A549 (cell line): ENCODE results near the gene ADSS1. TPM values are rescaled to one million over a fixed set of nuclear protein-coding genes. Genes with fewer than 3 reads are reported as not detected.

Source experiments
- ATAC-seq, 2 experiments: fragments of 200-7000 bp in 1 of 2; fragments of >200 bp in 1 of 2; cut with Nextera tagmentation in 1 of 2; cut with Tn5 transposase in 1 of 2; 3 replicates each; pipeline versions ENCODE4 v1.8.0 to v1.9.1; 2018 to 2020; ENCODE audit warnings: mild to moderate bottlenecking in 1 of 2, moderate library complexity in 1 of 2
- CTCF ChIA-PET: fragments of 300-600 bp; sonication (Branson Sonifier 250); formaldehyde crosslinking; extraction: SDS; loops from one replicate; lab custom pipeline; 2021; ENCODE audit warnings: antibody characterized with exemption, inconsistent platforms; lab: Yijun Ruan, JAX
- POLR2A ChIA-PET: fragments of 350-600 bp; formaldehyde crosslinking; extraction: SDS; loops from one replicate; lab custom pipeline; 2021; ENCODE audit warnings: antibody characterized with exemption, inconsistent platforms; lab: Yijun Ruan, JAX
- DNase-seq, 2 experiments: peaks; one replicate each; pipeline versions ENCODE4 v3.0.0 to v3.0.0-alpha.2; 2011 to 2016; ENCODE audit warnings: low read depth in 1 of 2, low spot score in 1 of 2
- FAIRE-seq: peaks from 2 replicates; lab custom pipeline; 2011; peaks lifted over from hg19 to GRCh38; lab: Jason Lieb, UNC
- H3K27ac ChIP-seq, 2 experiments: fragments of >200 bp; sonication (Bioruptor Twin); formaldehyde crosslinking; 3 replicates each; pipeline ENCODE4 v1.5.1; 2016 to 2017
- H3K4me1 ChIP-seq: fragments of >200 bp; sonication (Bioruptor Twin); formaldehyde crosslinking; 3 replicates; pipeline ENCODE4 v1.6.1; 2016
- H3K4me2 ChIP-seq: fragments of >200 bp; sonication (Bioruptor Twin); formaldehyde crosslinking; 3 replicates; pipeline ENCODE4 v1.6.1; 2016
- H3K4me3 ChIP-seq: fragments of >200 bp; sonication (Bioruptor Twin); formaldehyde crosslinking; 3 replicates; pipeline ENCODE4 v1.5.1; 2016
- H3K9me3 ChIP-seq: fragments of >200 bp; sonication (Bioruptor Twin); formaldehyde crosslinking; 3 replicates; pipeline ENCODE4 v1.6.1; 2016
- BHLHE40 ChIP-seq: IDR thresholded peaks from 2 replicates; pipeline ENCODE4 v1.6.1; 2012; ENCODE audit warnings: low read depth, low read length, inconsistent platforms
- CBX2 ChIP-seq: fragments of 200-600 bp; sonication (generic); IDR thresholded peaks from 2 replicates; pipeline ENCODE4 v1.6.1; 2016; ENCODE audit warnings: low read depth, mild to moderate bottlenecking, borderline replicate concordance
- CBX8 ChIP-seq: fragments of 200-600 bp; sonication (generic); IDR thresholded peaks from 2 replicates; pipeline ENCODE4 v1.6.1; 2016
- CEBPB ChIP-seq, 2 experiments: fragments of >200 bp in 1 of 2; sonication (Bioruptor Twin) in 1 of 2; formaldehyde crosslinking in 1 of 2; IDR thresholded peaks; 2 replicates each; pipeline ENCODE4 v1.6.1; 2012 to 2016
- CHD2 ChIP-seq: fragments of 150-350 bp; IDR thresholded peaks from 2 replicates; pipeline ENCODE4 v1.6.1; 2014; ENCODE audit warnings: low read length; ENCODE audit not compliant: partially characterized antibody
- FOSB ChIP-seq: fragments of 250-450 bp; sonication (Bioruptor Pico); IDR thresholded peaks from 2 replicates; pipeline ENCODE4 v1.5.0; 2020; ENCODE audit warnings: mild to moderate bottlenecking, moderate library complexity
- FOXS1 ChIP-seq: fragments of 250-450 bp; sonication (Bioruptor Pico); IDR thresholded peaks from 2 replicates; pipeline ENCODE4 v1.5.0; 2020; ENCODE audit warnings: mild to moderate bottlenecking, moderate library complexity
- JUNB ChIP-seq: fragments of >200 bp; sonication (Bioruptor Twin); formaldehyde crosslinking; IDR thresholded peaks from 2 replicates; pipeline ENCODE4 v1.6.1; 2016
- KDM1A ChIP-seq: fragments of 200-600 bp; sonication (generic); IDR thresholded peaks from 2 replicates; pipeline ENCODE4 v1.6.1; 2016; ENCODE audit warnings: low read depth, mild to moderate bottlenecking
- KDM5A ChIP-seq: fragments of 200-600 bp; sonication (generic); IDR thresholded peaks from 2 replicates; pipeline ENCODE4 v1.6.1; 2016; ENCODE audit warnings: antibody characterized with exemption, mild to moderate bottlenecking
- MAZ ChIP-seq: fragments of 150-350 bp; IDR thresholded peaks from 2 replicates; pipeline ENCODE4 v1.6.1; 2014; ENCODE audit warnings: antibody characterized with exemption, low read depth, low read length, borderline replicate concordance
- MYC ChIP-seq: IDR thresholded peaks from 2 replicates; pipeline ENCODE4 v1.6.1; 2012; ENCODE audit warnings: mild to moderate bottlenecking, inconsistent platforms, low read length, improper control_type of control experiment, borderline replicate concordance
- NPAS2 ChIP-seq: fragments of 250-450 bp; sonication (Bioruptor Pico); IDR thresholded peaks from 2 replicates; pipeline ENCODE4 v1.8.0; 2022; ENCODE audit warnings: mild to moderate bottlenecking, moderate library complexity, borderline replicate concordance
- NR3C1 ChIP-seq: fragments of >200 bp; sonication (Bioruptor Twin); formaldehyde crosslinking; IDR thresholded peaks from 3 replicates; pipeline ENCODE4 v1.6.1; 2017
- POLR2A ChIP-seq: IDR thresholded peaks from 2 replicates; pipeline ENCODE4 v1.6.1; 2012; ENCODE audit warnings: mild to moderate bottlenecking, low read length
- POLR2AphosphoS2 ChIP-seq: conservative IDR thresholded peaks from 2 replicates; pipeline ENCODE4 v1.6.1; 2012; ENCODE audit warnings: low read length, improper control_type of control experiment, inconsistent platforms
- RARB ChIP-seq: fragments of 250-450 bp; sonication (Bioruptor Pico); IDR thresholded peaks from 2 replicates; pipeline ENCODE4 v1.8.0; 2021; ENCODE audit warnings: mild to moderate bottlenecking, moderate library complexity
- RCOR1 ChIP-seq: fragments of 150-350 bp; IDR thresholded peaks from 2 replicates; pipeline ENCODE4 v1.6.1; 2014; ENCODE audit warnings: antibody characterized with exemption, low read length, low read depth
- RNF2 ChIP-seq: fragments of 200-600 bp; sonication (generic); IDR thresholded peaks from 2 replicates; pipeline ENCODE4 v1.6.1; 2016; ENCODE audit warnings: low read depth, mild to moderate bottlenecking, antibody characterized with exemption, moderate library complexity, borderline replicate concordance
- TFCP2L1 ChIP-seq: fragments of 250-450 bp; sonication (Bioruptor Pico); IDR thresholded peaks from 2 replicates; pipeline ENCODE4 v1.5.0; 2021; ENCODE audit warnings: mild to moderate bottlenecking
- ZFP36 ChIP-seq: fragments of 450-650 bp; IDR thresholded peaks from 2 replicates; pipeline ENCODE4 v1.6.1; 2014; ENCODE audit warnings: borderline replicate concordance; ENCODE audit not compliant: partially characterized antibody
- WGBS: methylation state at CpG from one replicate; pipeline ENCODE4 v1.1.6; 2017; ENCODE audit errors: missing lambda C conversion rate; 5-methylcytosine and 5-hydroxymethylcytosine counted together
- polyA plus RNA-seq, 4 experiments: library from polyadenylated mRNA; depleted of rRNA in 3 of 4; stranded (reverse); fragments of >200 nt; fragmentation: RNase III in 1 of 4; extraction: RNeasy Plus Mini Kit Qiagen cat#74134 plus additional on column Dnase treatment in 1 of 4; gene quantifications; 2 replicates in 3 of 4; 3 replicates in 1 of 4; pipeline ENCODE4 v1.2.3, GENCODE V29; 2011 to 2017
- TF ChIP-seq, protein P1 (sequence below): fragments of 200-600 bp; sonication (generic); IDR thresholded peaks from 2 replicates; pipeline ENCODE4 v1.6.1; 2016; ENCODE audit warnings: antibody characterized with exemption, mild to moderate bottlenecking, moderate library complexity
- TF ChIP-seq, protein P2 (sequence below): fragments of >200 bp; sonication (Bioruptor Twin); formaldehyde crosslinking; IDR thresholded peaks from 2 replicates; pipeline ENCODE4 v1.6.1; 2016
- TF ChIP-seq, protein P3 (sequence below): fragments of 250-450 bp; sonication (Bioruptor Pico); IDR thresholded peaks from 2 replicates; pipeline ENCODE4 v1.5.0; 2021; ENCODE audit warnings: mild to moderate bottlenecking, moderate library complexity, borderline replicate concordance
- TF ChIP-seq, protein P4 (sequence below): IDR thresholded peaks from 2 replicates; pipeline ENCODE4 v1.6.1; 2012; ENCODE audit warnings: low read depth, borderline replicate concordance

ADSS1 gene
- polyA plus RNA-seq, 2 of the 4 experiments (the other 2 are of a cell fraction) = 6.2 to 10.1 TPM

DNA sequence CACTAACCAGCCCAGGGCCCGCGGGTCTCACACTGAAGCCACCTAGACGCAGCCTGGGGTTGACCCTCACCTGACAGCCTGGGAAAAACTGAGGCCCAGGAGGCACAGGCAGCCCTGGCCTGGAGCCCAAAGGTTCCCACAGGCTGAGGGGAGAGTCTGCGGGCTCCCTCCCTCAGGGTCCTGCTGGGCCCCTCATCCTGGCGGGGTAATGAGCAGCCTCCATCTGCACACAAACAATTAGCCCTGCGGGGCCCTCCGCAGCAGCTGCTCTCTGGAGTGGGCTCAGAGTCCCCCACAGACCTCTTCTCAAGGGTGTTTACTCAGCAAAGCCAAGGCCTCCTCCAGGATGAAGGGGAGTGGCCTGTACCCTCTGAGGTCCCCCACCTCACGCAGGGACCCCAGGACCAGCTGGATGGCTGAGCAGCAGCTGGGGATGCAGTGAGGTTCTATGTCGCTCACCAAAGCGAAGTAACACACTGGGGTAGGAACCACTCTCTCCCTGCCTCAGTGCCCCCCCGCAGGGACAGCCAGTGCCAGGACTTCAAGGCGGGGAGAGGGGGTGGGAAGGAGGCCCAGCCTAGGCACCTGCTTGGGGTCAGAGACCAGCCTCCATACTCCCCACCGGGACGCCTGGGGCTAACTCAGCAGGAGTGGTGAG lies 64.3 kb downstream of the ADSS1 start:
- WGBS = 95% methylated on average over 10 of the region's 14 CpGs
- FAIRE-seq (no peak), DNase-seq (no peak)
- POLR2A ChIA-PET = no interaction called here
- CTCF ChIA-PET = interaction anchor here (1.3 to 6.1 kb wide), 3 partner anchors 12 to 38 kb away, joined by 4 to 48 read pairs (median 9); no protein-coding TSS in a partner anchor
- TF ChIP-seq RCOR1 (no peak), BHLHE40 (no peak), FOXS1 (CRISPR knock-in tag) (no peak), MAZ (no peak), CEBPB (IDR thresholded peaks at IDR 0.05) (no peak), RARB (CRISPR knock-in tag) (no peak), POLR2AphosphoS2 (no peak), CBX2 (no peak), RNF2 (no peak), POLR2A (no peak), MYC (no peak), NR3C1 (no peak), ZFP36 (no peak), TFCP2L1 (CRISPR knock-in tag) (no peak)
- TF ChIP-seq, protein P1, sequence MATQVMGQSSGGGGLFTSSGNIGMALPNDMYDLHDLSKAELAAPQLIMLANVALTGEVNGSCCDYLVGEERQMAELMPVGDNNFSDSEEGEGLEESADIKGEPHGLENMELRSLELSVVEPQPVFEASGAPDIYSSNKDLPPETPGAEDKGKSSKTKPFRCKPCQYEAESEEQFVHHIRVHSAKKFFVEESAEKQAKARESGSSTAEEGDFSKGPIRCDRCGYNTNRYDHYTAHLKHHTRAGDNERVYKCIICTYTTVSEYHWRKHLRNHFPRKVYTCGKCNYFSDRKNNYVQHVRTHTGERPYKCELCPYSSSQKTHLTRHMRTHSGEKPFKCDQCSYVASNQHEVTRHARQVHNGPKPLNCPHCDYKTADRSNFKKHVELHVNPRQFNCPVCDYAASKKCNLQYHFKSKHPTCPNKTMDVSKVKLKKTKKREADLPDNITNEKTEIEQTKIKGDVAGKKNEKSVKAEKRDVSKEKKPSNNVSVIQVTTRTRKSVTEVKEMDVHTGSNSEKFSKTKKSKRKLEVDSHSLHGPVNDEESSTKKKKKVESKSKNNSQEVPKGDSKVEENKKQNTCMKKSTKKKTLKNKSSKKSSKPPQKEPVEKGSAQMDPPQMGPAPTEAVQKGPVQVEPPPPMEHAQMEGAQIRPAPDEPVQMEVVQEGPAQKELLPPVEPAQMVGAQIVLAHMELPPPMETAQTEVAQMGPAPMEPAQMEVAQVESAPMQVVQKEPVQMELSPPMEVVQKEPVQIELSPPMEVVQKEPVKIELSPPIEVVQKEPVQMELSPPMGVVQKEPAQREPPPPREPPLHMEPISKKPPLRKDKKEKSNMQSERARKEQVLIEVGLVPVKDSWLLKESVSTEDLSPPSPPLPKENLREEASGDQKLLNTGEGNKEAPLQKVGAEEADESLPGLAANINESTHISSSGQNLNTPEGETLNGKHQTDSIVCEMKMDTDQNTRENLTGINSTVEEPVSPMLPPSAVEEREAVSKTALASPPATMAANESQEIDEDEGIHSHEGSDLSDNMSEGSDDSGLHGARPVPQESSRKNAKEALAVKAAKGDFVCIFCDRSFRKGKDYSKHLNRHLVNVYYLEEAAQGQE = no peak
- TF ChIP-seq, protein P2, sequence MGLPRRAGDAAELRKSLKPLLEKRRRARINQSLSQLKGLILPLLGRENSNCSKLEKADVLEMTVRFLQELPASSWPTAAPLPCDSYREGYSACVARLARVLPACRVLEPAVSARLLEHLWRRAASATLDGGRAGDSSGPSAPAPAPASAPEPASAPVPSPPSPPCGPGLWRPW = no peak
- TF ChIP-seq, protein P3, sequence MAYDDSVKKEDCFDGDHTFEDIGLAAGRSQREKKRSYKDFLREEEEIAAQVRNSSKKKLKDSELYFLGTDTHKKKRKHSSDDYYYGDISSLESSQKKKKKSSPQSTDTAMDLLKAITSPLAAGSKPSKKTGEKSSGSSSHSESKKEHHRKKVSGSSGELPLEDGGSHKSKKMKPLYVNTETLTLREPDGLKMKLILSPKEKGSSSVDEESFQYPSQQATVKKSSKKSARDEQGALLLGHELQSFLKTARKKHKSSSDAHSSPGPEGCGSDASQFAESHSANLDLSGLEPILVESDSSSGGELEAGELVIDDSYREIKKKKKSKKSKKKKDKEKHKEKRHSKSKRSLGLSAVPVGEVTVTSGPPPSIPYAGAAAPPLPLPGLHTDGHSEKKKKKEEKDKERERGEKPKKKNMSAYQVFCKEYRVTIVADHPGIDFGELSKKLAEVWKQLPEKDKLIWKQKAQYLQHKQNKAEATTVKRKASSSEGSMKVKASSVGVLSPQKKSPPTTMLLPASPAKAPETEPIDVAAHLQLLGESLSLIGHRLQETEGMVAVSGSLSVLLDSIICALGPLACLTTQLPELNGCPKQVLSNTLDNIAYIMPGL (CRISPR knock-in tag) = no peak
- TF ChIP-seq, protein P4, sequence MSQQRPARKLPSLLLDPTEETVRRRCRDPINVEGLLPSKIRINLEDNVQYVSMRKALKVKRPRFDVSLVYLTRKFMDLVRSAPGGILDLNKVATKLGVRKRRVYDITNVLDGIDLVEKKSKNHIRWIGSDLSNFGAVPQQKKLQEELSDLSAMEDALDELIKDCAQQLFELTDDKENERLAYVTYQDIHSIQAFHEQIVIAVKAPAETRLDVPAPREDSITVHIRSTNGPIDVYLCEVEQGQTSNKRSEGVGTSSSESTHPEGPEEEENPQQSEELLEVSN = no peak
- TF ChIP-seq, all 56 proteins: peak for 0
- Histone ChIP-seq H3K27ac (no peak overlapping the region), H3K9me3 (no peaks in the 10 kb centered on the region), H3K4me1 (peaks cover 24% of the 10 kb centered on the region; the same call in 2 of the 3 replicates), H3K4me2 (no peak overlapping the region), H3K4me3 (no peak overlapping the region)
- ATAC-seq = no peak

DNA sequence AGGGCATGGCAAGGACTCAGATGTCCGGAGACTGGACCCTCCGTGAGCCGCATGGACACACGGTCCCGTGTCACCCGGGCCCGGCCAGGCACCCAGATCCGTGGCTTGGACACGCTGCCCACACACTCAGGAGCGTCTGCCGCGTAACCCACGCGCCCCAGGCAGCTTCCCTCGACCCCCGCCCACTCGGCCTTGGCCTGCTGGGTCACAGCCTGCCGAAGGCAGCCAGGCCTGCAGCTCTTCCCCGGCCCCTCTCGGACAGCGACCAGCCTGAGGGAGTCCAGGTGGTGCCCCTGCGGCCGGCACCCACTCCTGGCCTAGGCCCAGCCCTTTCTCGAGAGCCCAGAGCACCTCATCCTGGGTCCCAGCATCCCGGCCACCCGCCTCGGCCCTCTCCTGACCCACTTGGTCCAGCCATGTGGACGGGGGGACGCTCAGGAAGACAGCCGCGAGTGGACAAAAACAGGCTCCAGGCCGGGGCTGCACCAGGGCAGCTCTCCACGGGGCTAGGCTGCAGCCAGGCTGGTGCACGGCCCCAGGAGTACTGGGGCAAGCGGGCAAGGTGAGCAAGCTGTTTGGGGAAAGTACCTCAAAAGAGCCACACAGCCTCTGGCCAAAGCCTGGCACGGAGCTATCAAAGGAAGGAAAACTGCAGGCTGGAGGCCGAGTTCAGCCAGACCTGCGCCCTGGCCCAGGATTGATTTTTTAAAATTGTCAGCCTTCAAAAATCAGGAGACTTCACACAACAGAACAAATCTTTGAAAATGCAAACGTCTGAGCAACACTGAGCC lies 65.0 kb downstream of the ADSS1 start:
- no peak for FAIRE-seq
- WGBS = 94% methylated on average over 30 of the region's 39 CpGs
- POLR2A ChIA-PET = no interaction called here
- CTCF ChIA-PET = interaction anchor here (0.7 to 6.1 kb wide), 8 partner anchors 12 to 37 kb away, joined by 3 to 48 read pairs (median 4); no protein-coding TSS in a partner anchor
- ATAC-seq = no peak
- no peak overlapping the region for H3K4me3 ChIP-seq
- no peak for TF ChIP-seq KDM1A
- TF ChIP-seq RCOR1 = no peak
- TF ChIP-seq NPAS2 (CRISPR knock-in tag) = no peak
- TF ChIP-seq MYC = no peak
- no peak for TF ChIP-seq JUNB
- no peak for TF ChIP-seq CBX8
- TF ChIP-seq KDM5A = no peak
- TF ChIP-seq CHD2 = no peak
- TF ChIP-seq FOSB (CRISPR knock-in tag) = no peak
- peaks cover 32% of the 10 kb centered on the region; the same call in 2 of the 3 replicates for H3K4me1 ChIP-seq
- H3K27ac ChIP-seq = no peak overlapping the region
- DNase-seq = no peak
- no peaks in the 10 kb centered on the region for H3K9me3 ChIP-seq
- no peak overlapping the region for H3K4me2 ChIP-seq
